ENCODE measurements around the gene PRDM4. TPM values are rescaled to one million over a fixed set of nuclear protein-coding genes. Genes with fewer than 3 reads are reported as not detected.

PRDM4 gene
- 24.7 and 27.6 TPM in 2 replicates for total RNA-seq (2014; rRNA removed; shearing (Covaris generic))
- polyA plus RNA-seq (2015; cell fraction: cytosol; rRNA removed): 19.9 and 20.3 TPM in 2 replicates
- polyA plus RNA-seq (2015; cell fraction: nucleus; rRNA removed): 33.5 and 39.8 TPM in 2 replicates

- DNase-seq (ENCODE audit: low read depth, low spot score): peak; percentile 95
- in situ Hi-C loops (cut with HindIII; ENCODE audit: low pct_unique_long_range_greater_than_20kb, low sequenced_read_pairs): no loop called here
These were observed at the start of gene PRDM4 for GRCh38 chr12:107760809-107761501. Gene PRDM4, minus strand, starts transcription at chr12:107761137. Its CDS starts 622 bp downstream, at chr12:107760515.

- in situ Hi-C loops (cut with HindIII; ENCODE audit: low pct_unique_long_range_greater_than_20kb, low sequenced_read_pairs): no loop called here
- DNase-seq (ENCODE audit: low read depth, low spot score): no peak
These were observed 46.7 kb upstream of the PRDM4 start for GRCh38 chr12:107807471-107808150.

GRCh38 chr12:107805488-107806180 lies 44.7 kb upstream of the PRDM4 start:
- DNase-seq (ENCODE audit: low read depth, low spot score): no peak
- in situ Hi-C loops (cut with HindIII; ENCODE audit: low pct_unique_long_range_greater_than_20kb, low sequenced_read_pairs): no loop called here

GRCh38 chr12:107803092-107803491 lies 42.2 kb upstream of the PRDM4 start:
- DNase-seq (ENCODE audit: low read depth, low spot score): no peak
- in situ Hi-C loops (cut with HindIII; ENCODE audit: low pct_unique_long_range_greater_than_20kb, low sequenced_read_pairs): no loop called here

- no peak for DNase-seq (ENCODE audit: low read depth, low spot score)
- in situ Hi-C loops (cut with HindIII; ENCODE audit: low pct_unique_long_range_greater_than_20kb, low sequenced_read_pairs): no loop called here
These were observed 40.2 kb upstream of the PRDM4 start for GRCh38 chr12:107801150-107801549.

- DNase-seq (ENCODE audit: low read depth, low spot score): no peak
- in situ Hi-C loops (cut with HindIII; ENCODE audit: low pct_unique_long_range_greater_than_20kb, low sequenced_read_pairs): no loop called here
These were observed 37.6 kb upstream of the PRDM4 start for GRCh38 chr12:107798580-107798979.

- in situ Hi-C loops (cut with HindIII; ENCODE audit: low pct_unique_long_range_greater_than_20kb, low sequenced_read_pairs): no loop called here
These were observed 33.5 kb upstream of the PRDM4 start for GRCh38 chr12:107794451-107794850.

GRCh38 chr12:107791465-107792089 lies 30.6 kb upstream of the PRDM4 start:
- DNase-seq (ENCODE audit: low read depth, low spot score): no peak
- in situ Hi-C loops (cut with HindIII; ENCODE audit: low pct_unique_long_range_greater_than_20kb, low sequenced_read_pairs): no loop called here

More at GRCh38 chr12:107794451-107794850, 33.5 kb upstream of the PRDM4 start:
- no peak for DNase-seq (ENCODE audit: low read depth, low spot score)

- DNase-seq (ENCODE audit: low read depth, low spot score): no peak
- in situ Hi-C loops (cut with HindIII; ENCODE audit: low pct_unique_long_range_greater_than_20kb, low sequenced_read_pairs): no loop called here
These were observed 27.9 kb upstream of the PRDM4 start for GRCh38 chr12:107788690-107789458.

GRCh38 chr12:107788281-107788680 lies 27.3 kb upstream of the PRDM4 start:
- in situ Hi-C loops (cut with HindIII; ENCODE audit: low pct_unique_long_range_greater_than_20kb, low sequenced_read_pairs): no loop called here
- no peak for DNase-seq (ENCODE audit: low read depth, low spot score)

GRCh38 chr12:107783406-107784376 lies 22.8 kb upstream of the PRDM4 start:
- in situ Hi-C loops (cut with HindIII; ENCODE audit: low pct_unique_long_range_greater_than_20kb, low sequenced_read_pairs): no loop called here
- no peak for DNase-seq (ENCODE audit: low read depth, low spot score)

- in situ Hi-C loops (cut with HindIII; ENCODE audit: low pct_unique_long_range_greater_than_20kb, low sequenced_read_pairs): no loop called here
- DNase-seq (ENCODE audit: low read depth, low spot score): peak; percentile 23
These were observed 21.1 kb upstream of the PRDM4 start for GRCh38 chr12:107782067-107782466.

GRCh38 chr12:107780298-107780697 lies 19.4 kb upstream of the PRDM4 start:
- in situ Hi-C loops (cut with HindIII; ENCODE audit: low pct_unique_long_range_greater_than_20kb, low sequenced_read_pairs): no loop called here
- no peak for DNase-seq (ENCODE audit: low read depth, low spot score)

- in situ Hi-C loops (cut with HindIII; ENCODE audit: low pct_unique_long_range_greater_than_20kb, low sequenced_read_pairs): no loop called here
- DNase-seq (ENCODE audit: low read depth, low spot score): no peak
These were observed 18.3 kb upstream of the PRDM4 start for GRCh38 chr12:107779077-107779831.

GRCh38 chr12:107778383-107779025 lies 17.6 kb upstream of the PRDM4 start:
- no peak for DNase-seq (ENCODE audit: low read depth, low spot score)
- in situ Hi-C loops (cut with HindIII; ENCODE audit: low pct_unique_long_range_greater_than_20kb, low sequenced_read_pairs): no loop called here

Measured in SK-MEL-5 (cell line).